GM19328 (cell line): ENCODE measurements around the gene SPAG9.

ENCODE experiments used
- ATAC-seq: cut with Tn5 transposase; IDR thresholded peaks from one replicate; pipeline ENCODE4 v1.9.1; 2021; ENCODE audit warnings: mild to moderate bottlenecking, moderate library complexity; ENCODE audit not compliant: unreplicated experiment

The SPAG9 gene

GRCh38 chr17:50920041-50920410 is 200.6 kb downstream of the SPAG9 start:
- no peak for ATAC-seq

- no peak for ATAC-seq
These were observed 201.2 kb downstream of the SPAG9 start for GRCh38 chr17:50919321-50920040.

- no peak for ATAC-seq
These were observed 201.8 kb downstream of the SPAG9 start for GRCh38 chr17:50918933-50919296.

- ATAC-seq = no peak
These were observed 202.4 kb downstream of the SPAG9 start for GRCh38 chr17:50918071-50918932.

- ATAC-seq = no peak
These were observed 203.3 kb downstream of the SPAG9 start for GRCh38 chr17:50917418-50917743.

- no peak for ATAC-seq
These were observed 203.8 kb downstream of the SPAG9 start for GRCh38 chr17:50916708-50917417.

GRCh38 chr17:50916026-50916707 is 204.5 kb downstream of the SPAG9 start:
- ATAC-seq = no peak

GRCh38 chr17:50914505-50915063 is 206.1 kb downstream of the SPAG9 start:
- ATAC-seq = no peak

GRCh38 chr17:50913120-50913519 is 207.5 kb downstream of the SPAG9 start:
- ATAC-seq = no peak
